A673 (cell line): ENCODE measurements around the gene EPHA4.

Experiments used
- EZH2 ChIP-seq: fragments of 200-600 bp; sonication (generic); IDR thresholded peaks from 2 replicates; pipeline ENCODE4 v1.6.1; 2017; ENCODE audit warnings: borderline replicate concordance, low read depth, mild to moderate bottlenecking, mixed read lengths, antibody characterized with exemption, low read length; ENCODE audit not compliant: poor library complexity, severe bottlenecking
- TF ChIP-seq, protein P1 (sequence below): fragments of 300-800, 200-600 bp; sonication (generic); conservative IDR thresholded peaks from 2 replicates; pipeline ENCODE4 v1.5.1; 2017; ENCODE audit warnings: low read depth, mild to moderate bottlenecking, antibody characterized with exemption, low read length, moderate library complexity, mixed read lengths

DNA sequence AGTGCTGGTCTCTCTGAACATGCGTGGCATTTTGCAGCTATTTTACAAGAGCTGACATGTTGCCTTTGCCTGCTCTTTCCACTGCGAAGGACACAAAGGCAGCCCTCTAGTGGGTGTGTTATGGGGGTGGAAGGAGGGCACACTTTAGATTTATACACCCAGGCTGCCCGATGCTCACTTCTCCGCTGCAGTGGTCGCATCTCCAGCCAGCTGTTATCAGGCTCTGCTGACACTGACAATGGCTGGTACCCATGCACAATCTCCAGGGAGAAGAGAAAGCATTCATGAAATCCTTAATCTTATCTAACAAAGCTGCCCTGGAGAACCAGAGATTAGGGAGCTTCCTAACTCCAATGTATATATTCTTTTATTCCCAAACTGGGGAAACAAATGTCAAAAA is 113.5 kb downstream of the EPHA4 start:
- TF ChIP-seq, protein P1, sequence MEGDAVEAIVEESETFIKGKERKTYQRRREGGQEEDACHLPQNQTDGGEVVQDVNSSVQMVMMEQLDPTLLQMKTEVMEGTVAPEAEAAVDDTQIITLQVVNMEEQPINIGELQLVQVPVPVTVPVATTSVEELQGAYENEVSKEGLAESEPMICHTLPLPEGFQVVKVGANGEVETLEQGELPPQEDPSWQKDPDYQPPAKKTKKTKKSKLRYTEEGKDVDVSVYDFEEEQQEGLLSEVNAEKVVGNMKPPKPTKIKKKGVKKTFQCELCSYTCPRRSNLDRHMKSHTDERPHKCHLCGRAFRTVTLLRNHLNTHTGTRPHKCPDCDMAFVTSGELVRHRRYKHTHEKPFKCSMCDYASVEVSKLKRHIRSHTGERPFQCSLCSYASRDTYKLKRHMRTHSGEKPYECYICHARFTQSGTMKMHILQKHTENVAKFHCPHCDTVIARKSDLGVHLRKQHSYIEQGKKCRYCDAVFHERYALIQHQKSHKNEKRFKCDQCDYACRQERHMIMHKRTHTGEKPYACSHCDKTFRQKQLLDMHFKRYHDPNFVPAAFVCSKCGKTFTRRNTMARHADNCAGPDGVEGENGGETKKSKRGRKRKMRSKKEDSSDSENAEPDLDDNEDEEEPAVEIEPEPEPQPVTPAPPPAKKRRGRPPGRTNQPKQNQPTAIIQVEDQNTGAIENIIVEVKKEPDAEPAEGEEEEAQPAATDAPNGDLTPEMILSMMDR, result no peak
- no peak for TF ChIP-seq EZH2
